ENCODE data around the gene HMOX1. TPM values are rescaled to one million over a fixed set of nuclear protein-coding genes. Genes with fewer than 3 reads are reported as not detected.

HMOX1 gene
- total and polyA plus RNA-seq, 11 donors, result 2.4 to 126 (median 4.8) TPM

DNA sequence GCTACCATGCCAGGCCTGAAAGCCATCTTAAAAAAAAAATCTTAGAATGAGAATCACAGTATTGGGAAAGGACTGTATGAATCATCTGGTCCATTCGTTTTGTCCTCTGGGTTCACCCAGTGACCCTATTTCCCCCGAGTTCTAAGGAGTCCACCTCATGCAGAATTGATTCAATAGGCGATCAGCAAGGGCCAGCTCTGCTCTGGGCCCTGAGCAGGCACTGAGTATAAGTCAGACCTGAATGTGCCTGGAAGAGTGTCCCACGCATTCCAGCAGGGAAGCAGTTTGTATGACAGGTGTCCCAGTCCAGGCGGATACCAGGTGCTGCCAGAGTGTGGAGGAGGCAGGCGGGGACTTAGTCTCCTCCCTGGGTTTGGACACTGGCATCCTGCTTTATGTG is 883 bp upstream of the HMOX1 start:
- no peak for ATAC-seq

DNA sequence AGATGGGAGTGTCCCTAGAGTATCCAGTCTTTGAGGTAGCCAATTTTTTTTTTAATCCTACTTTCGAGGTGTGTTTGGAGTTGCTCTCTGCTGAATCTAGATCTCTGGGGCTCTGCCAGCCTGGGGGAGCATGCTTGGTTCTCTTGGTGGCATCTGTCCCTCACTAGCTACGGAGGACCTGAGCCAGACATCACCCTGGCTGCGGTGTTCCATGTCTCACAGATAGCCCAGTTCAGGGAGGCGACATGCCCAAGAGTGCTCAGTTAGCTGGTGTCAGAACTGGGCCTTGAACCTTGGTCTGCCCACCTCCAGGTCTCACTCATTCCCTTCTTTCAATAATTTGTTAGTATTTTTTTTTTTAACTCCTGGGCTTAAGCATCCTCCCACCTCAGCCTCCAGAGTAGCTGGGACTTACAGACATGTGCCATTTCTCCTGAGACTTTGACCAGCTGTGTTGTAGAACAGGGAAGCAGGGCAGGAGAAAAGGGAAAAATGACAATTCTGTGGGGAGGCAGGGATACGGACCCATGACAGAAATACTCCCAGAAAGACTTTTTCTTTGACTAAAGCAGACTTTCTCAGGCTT is 621 bp downstream of the HMOX1 start:
- TF ChIP-seq, protein P1, sequence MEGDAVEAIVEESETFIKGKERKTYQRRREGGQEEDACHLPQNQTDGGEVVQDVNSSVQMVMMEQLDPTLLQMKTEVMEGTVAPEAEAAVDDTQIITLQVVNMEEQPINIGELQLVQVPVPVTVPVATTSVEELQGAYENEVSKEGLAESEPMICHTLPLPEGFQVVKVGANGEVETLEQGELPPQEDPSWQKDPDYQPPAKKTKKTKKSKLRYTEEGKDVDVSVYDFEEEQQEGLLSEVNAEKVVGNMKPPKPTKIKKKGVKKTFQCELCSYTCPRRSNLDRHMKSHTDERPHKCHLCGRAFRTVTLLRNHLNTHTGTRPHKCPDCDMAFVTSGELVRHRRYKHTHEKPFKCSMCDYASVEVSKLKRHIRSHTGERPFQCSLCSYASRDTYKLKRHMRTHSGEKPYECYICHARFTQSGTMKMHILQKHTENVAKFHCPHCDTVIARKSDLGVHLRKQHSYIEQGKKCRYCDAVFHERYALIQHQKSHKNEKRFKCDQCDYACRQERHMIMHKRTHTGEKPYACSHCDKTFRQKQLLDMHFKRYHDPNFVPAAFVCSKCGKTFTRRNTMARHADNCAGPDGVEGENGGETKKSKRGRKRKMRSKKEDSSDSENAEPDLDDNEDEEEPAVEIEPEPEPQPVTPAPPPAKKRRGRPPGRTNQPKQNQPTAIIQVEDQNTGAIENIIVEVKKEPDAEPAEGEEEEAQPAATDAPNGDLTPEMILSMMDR (IDR thresholded peaks at IDR 0.05), result no peak
- TF ChIP-seq POLR2A (IDR thresholded peaks at IDR 0.05), result no peak
- ATAC-seq, result peak in 1 of 4 donors; percentile 2
- intact Hi-C loops (cut with DNase I), result no loop called here
- peak overlapping the region in 10 of 12 donors; percentile 43 to 91 (median 70) for H3K27ac ChIP-seq
- DNase-seq, result no peak
- no peaks in the 10 kb centered on the region for H3K27me3 ChIP-seq
- H3K4me3 ChIP-seq, result peak overlapping the region; percentile 19 to 83 (median 63)
- H3K4me1 ChIP-seq, result peaks cover 0 to 58% (median 16%) of the 10 kb centered on the region in 12 donors
- peaks cover 0 to 35% (median 0%) of the 10 kb centered on the region in 9 donors for H3K36me3 ChIP-seq
- H3K9me3 ChIP-seq, result no peaks in the 10 kb centered on the region
- WGBS, 4 donors, result 64 to 73% (median 70%) methylated on average over 4 to 5 of the region's 5 CpGs

More for the DNA sequence above, 883 bp upstream of the HMOX1 start:
- peaks cover 0 to 73% (median 20%) of the 10 kb centered on the region in 12 donors for H3K4me1 ChIP-seq
- TF ChIP-seq POLR2A (IDR thresholded peaks at IDR 0.05), result no peak
- TF ChIP-seq, protein P1 (IDR thresholded peaks at IDR 0.05), result no peak
- H3K4me3 ChIP-seq, result no peak overlapping the region
- no peaks in the 10 kb centered on the region for H3K9me3 ChIP-seq
- H3K36me3 ChIP-seq, result peaks cover 0 to 20% (median 0%) of the 10 kb centered on the region in 9 donors
- WGBS, 4 donors, result 91 to 96% (median 92%) methylated on average over 6 of the region's 6 CpGs
- DNase-seq, result no peak
- H3K27ac ChIP-seq, result peak overlapping the region in 2 of 12 donors; percentile 79 to 87
- intact Hi-C loops (cut with DNase I), result no loop called here
- no peaks in the 10 kb centered on the region for H3K27me3 ChIP-seq

DNA sequence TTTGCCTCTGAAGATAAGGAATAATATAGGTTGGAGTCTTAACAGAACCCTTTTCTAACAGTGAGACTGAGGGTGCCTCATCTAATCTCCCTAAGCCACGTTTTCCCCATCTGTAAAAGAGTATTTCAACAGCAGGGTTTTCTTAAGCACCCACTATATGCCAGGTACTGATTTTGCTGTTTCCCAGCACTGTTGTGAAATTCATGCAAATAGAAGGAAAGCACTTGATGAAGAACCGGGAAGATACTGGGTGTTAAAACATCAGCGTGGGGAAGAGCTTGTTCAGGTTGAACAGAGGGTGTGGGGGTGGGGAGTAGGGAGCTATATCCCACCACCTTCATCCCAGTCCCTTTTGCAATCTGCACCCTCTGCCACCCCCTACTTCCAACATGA is 2.8 kb downstream of the HMOX1 start:
- peak overlapping the region in 1 of 12 donors; percentile 48 for H3K27ac ChIP-seq
- intact Hi-C loops (cut with DNase I), result no loop called here

DNA sequence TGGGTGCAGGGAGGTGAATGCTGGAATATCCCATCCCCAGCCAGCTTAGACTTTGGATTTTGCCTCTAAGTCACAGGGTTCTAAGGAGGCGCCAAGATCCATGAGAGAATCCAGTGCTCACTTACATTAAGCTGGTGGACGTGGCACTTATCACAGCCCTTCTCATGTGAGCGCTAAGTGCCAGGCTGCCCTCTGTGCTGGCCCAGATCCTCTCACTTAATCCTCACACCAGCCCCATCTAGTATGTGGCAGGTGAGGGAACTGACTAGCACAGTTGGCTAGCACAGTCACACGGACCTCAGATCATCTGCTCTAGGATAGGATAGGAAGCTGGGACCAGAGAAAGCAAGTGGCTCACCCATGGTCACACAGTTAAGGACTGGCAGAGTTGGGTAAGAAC is 3.6 kb downstream of the HMOX1 start:
- H3K36me3 ChIP-seq, result peaks cover 0 to 60% (median 8%) of the 10 kb centered on the region in 9 donors
- TF ChIP-seq, protein P1 (IDR thresholded peaks at IDR 0.05), result no peak
- TF ChIP-seq POLR2A (IDR thresholded peaks at IDR 0.05), result no peak
- H3K27ac ChIP-seq, result no peak overlapping the region
- H3K4me1 ChIP-seq, result peaks cover 0 to 28% (median 9%) of the 10 kb centered on the region in 12 donors
- peak overlapping the region in 1 of 12 donors; percentile 75 for H3K4me3 ChIP-seq
- WGBS, 4 donors, result 69 to 100% (median 76%) methylated on average over 1 to 4 of the region's 4 CpGs
- ATAC-seq (no peak), DNase-seq (no peak)
- intact Hi-C loops (cut with DNase I), result no loop called here
- H3K27me3 ChIP-seq, result no peaks in the 10 kb centered on the region
- H3K9me3 ChIP-seq, result no peaks in the 10 kb centered on the region

More for the DNA sequence above, 2.8 kb downstream of the HMOX1 start:
- DNase-seq, result no peak
- peaks cover 0 to 55% (median 8%) of the 10 kb centered on the region in 9 donors for H3K36me3 ChIP-seq
- H3K4me1 ChIP-seq, result peaks cover 0 to 36% (median 9%) of the 10 kb centered on the region in 12 donors
- no peak for TF ChIP-seq POLR2A (IDR thresholded peaks at IDR 0.05)
- TF ChIP-seq, protein P1 (IDR thresholded peaks at IDR 0.05), result no peak
- H3K9me3 ChIP-seq, result no peaks in the 10 kb centered on the region
- WGBS, 4 donors, result 89 to 94% (median 91%) methylated on average over 3 of the region's 3 CpGs
- H3K4me3 ChIP-seq, result peak overlapping the region in 2 of 12 donors; percentile 3 to 75
- no peak for ATAC-seq
- H3K27me3 ChIP-seq, result no peaks in the 10 kb centered on the region

Data from heart left ventricle (tissue), 16 donors.